ENCODE results near the gene LCA5.

DNA sequence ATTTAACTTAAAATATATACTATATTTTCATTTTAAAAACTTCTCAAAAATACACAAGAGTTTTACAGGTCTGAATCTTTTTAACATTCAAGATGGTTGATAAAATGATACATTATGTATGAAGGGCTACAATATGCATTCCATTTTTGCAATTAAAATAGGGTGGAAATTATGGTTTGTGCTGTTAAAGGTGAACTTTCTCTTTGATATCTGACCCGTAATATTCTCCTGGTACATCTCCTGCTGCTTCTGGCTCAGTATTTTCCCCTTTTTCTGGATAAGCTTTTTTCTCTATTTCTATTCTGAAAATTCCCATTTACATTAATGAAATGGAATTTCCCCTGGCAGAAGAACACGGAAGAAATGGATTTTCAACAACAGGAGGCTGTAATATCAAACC is 27.4 kb upstream of the LCA5 start:
- TF ChIP-seq POLR2A (IDR thresholded peaks at IDR 0.05; ENCODE audit: borderline replicate concordance, extremely low read depth, insufficient read depth, insufficient read length): no peak
- no peak for TF ChIP-seq CTCF (IDR thresholded peaks at IDR 0.05 in 2 of 3, conservative IDR thresholded peaks at IDR 0.05 in 1 of 3; ENCODE audit: borderline replicate concordance in 1 of 3, insufficient read depth in 1 of 3, low read depth in 2 of 3, low read length in 2 of 3)
- no peak for TF ChIP-seq CBX3 (IDR thresholded peaks at IDR 0.05; ENCODE audit: low read depth)
